GM12891 (cell line): ENCODE results near the gene HOXC5.

ENCODE experiments used
- PAX5 ChIP-seq: IDR thresholded peaks from 2 replicates; pipeline ENCODE4 v1.6.1; 2011; ENCODE audit warnings: low read length, moderate library complexity, mild to moderate bottlenecking; ENCODE audit not compliant: insufficient read depth, severe bottlenecking
- POLR2A ChIP-seq: IDR thresholded peaks from 2 replicates; pipeline ENCODE4 v1.6.1; 2011; ENCODE audit warnings: low read depth, low read length, control low read depth
- POLR2AphosphoS5 ChIP-seq: IDR thresholded peaks from 2 replicates; pipeline ENCODE4 v1.6.1; 2011; ENCODE audit warnings: low read depth, low read length, control low read depth
- POU2F2 ChIP-seq: IDR thresholded peaks from 2 replicates; pipeline ENCODE4 v1.6.1; 2011; ENCODE audit warnings: low read depth, mild to moderate bottlenecking, control low read depth, low read length, moderate library complexity
- SPI1 ChIP-seq: IDR thresholded peaks from 2 replicates; pipeline ENCODE4 v1.6.1; 2011; ENCODE audit warnings: low read depth, low read length, control low read depth
- TAF1 ChIP-seq: IDR thresholded peaks from 2 replicates; pipeline ENCODE4 v1.6.1; 2011; ENCODE audit warnings: low read depth, low read length, control low read depth

DNA sequence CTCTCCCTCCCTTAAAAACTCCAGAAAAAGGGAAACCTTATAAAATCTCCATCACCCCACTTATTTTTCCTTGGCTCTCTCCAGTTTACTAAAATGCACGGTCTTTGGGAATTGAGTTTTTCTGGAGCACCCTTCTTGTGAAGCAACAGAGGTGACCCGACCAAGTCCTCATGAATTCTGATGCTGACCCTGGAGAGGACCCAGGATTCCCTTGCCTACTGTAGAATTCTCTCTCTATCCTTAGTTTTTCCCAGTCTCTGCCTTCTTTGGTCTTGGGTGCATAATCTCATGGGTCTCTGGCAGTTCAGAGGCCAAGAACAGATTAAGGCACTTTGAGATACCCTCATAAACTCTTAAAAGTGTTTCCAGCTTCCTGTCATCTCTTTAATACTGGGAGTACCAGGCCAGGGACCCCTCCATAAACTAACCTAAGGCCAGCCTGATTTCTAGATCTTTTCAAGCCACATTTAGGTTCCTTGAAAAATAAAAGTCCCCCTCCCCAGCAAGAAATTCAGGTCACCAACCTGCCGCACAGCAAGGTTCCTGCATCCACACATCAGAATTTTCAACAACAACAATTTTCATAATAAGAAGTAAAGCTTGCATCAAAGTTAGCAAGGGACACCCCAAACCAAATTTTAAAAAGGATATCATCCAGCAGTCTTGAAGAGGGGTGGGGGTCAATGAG lies 15.7 kb downstream of the HOXC5 start:
- no peak for TF ChIP-seq POLR2A
- TF ChIP-seq POLR2AphosphoS5, result no peak
- TF ChIP-seq PAX5, result no peak
- no peak for TF ChIP-seq TAF1
- TF ChIP-seq SPI1, result no peak
- TF ChIP-seq POU2F2, result no peak
